ENCODE measurements around the gene BFSP1. TPM values are rescaled to one million over a fixed set of nuclear protein-coding genes. Genes with fewer than 3 reads are reported as not detected.
A peak's percentile ranks its signal among the peaks of the same experiment; 100 is the strongest.

The BFSP1 gene
- total and polyA plus RNA-seq, 2 of the 8 experiments (the other 6 are each of a cell fraction or from before 2014, with no cell fraction given), result 1.5 to 2.5 TPM

GRCh38 chr20:17568972-17569521 is 37.9 kb upstream of the BFSP1 start:
- H2BK5ac ChIP-seq (ENCODE audit: low read depth, low read length), result peak overlapping the region; percentile 94
- POLR2A ChIA-PET (ENCODE audit: partially characterized antibody), result interaction anchor here (0.8 to 1.9 kb wide), 11 partner anchors 8 to 400 kb away, joined by 4 to 26 read pairs (median 7); partner anchors contain the start of genes BFSP1, MGME1 and SNX5
- H3K36me3 ChIP-seq (ENCODE audit: control insufficient read depth in 2 of 4, insufficient read depth in 4 of 4, low read length in 3 of 4), result no peaks in the 10 kb centered on the region
- no peak overlapping the region for H3K14ac ChIP-seq (ENCODE audit: insufficient read length)
- peak overlapping the region; percentile 83 for H4K91ac ChIP-seq (replicated peaks; ENCODE audit: insufficient read length, low read length)
- CTCF ChIA-PET (ENCODE audit: partially characterized antibody), result interaction anchor here (1.0 to 3.1 kb wide), 3 partner anchors 12 to 44 kb away, joined by 3 to 15 read pairs (median 6); no protein-coding TSS in a partner anchor
- peak overlapping the region; percentile 94; the same call in 1 of the 2 replicates for H4K8ac ChIP-seq (ENCODE audit: extremely low read depth, insufficient read depth, low read length)
- DNase-seq (ENCODE audit: low read depth in 1 of 2, low spot score in 2 of 2) (peak; percentile 41 to 64), FAIRE-seq (no peak)
- H2AFZ ChIP-seq (ENCODE audit: low read length), result no peak overlapping the region
- H3K4me2 ChIP-seq (ENCODE audit: insufficient read depth in 1 of 2, low read depth in 2 of 2, low read length in 2 of 2), result peak overlapping the region; percentile 80 to 91
- H3K56ac ChIP-seq (replicated peaks; ENCODE audit: insufficient read length, low read depth, low read length), result peak overlapping the region; percentile 89
- peak overlapping the region; percentile 46 for H4K5ac ChIP-seq (ENCODE audit: insufficient read length, low read depth, low read length)
- peak overlapping the region; percentile 21 to 80 (median 64) for H3K9ac ChIP-seq (replicated peaks in 1 of 4; ENCODE audit: extremely low read depth in 1 of 4, low read depth in 3 of 4, low read length in 3 of 4)
- WGBS, 2 experiments (ENCODE audit: extremely low coverage in 1 of 2, insufficient coverage in 1 of 2, insufficient read length in 1 of 2, insufficient replicate concordance in 2 of 2, low coverage in 1 of 2, low lambda C conversion rate in 2 of 2, missing lambda C conversion rate in 1 of 2), result 3% methylated on average over 24 of the region's 38 CpGs; no CpG with 5 or more reads in 1 of the 2 experiments
- H2BK12ac ChIP-seq (ENCODE audit: low read depth, low read length), result peak overlapping the region; percentile 82; the same call in 1 of the 2 replicates
- no peaks in the 10 kb centered on the region; the same call in 1 of the 2 replicates for H3K79me1 ChIP-seq (ENCODE audit: low read depth, low read length)
- H3K9me3 ChIP-seq (ENCODE audit: insufficient read depth in 2 of 2, low read depth in 1 of 2, low read length in 1 of 2), result no peaks in the 10 kb centered on the region
- peaks cover 3 to 24% (median 14%) of the 10 kb centered on the region in 4 experiments; a peak in 6 of 7 replicates for H3K4me1 ChIP-seq (replicated peaks in 1 of 4; ENCODE audit: control insufficient read depth in 3 of 4, insufficient read depth in 4 of 4, low read length in 3 of 4)
- no peak overlapping the region; the same call in 1 of the 2 replicates for H2BK15ac ChIP-seq (ENCODE audit: low read length)
- H3K18ac ChIP-seq (ENCODE audit: extremely low read depth, low read length), result peak overlapping the region; percentile 95
- peak overlapping the region; percentile 89 for H3K27ac ChIP-seq (ENCODE audit: low read depth, low read length)
- H3K27me3 ChIP-seq (replicated peaks in 1 of 4; ENCODE audit: control insufficient read depth in 3 of 4, extremely low read depth in 1 of 4, insufficient read depth in 3 of 4, low read length in 3 of 4), result no peaks in the 10 kb centered on the region
- peaks cover 10 to 40% of the 10 kb centered on the region in 2 experiments; a peak in 3 of 4 replicates for H3K79me2 ChIP-seq (ENCODE audit: control insufficient read depth in 1 of 2, insufficient read depth in 2 of 2, low read length in 2 of 2)
- no peak overlapping the region for H3K4ac ChIP-seq (replicated peaks; ENCODE audit: insufficient read length, low read depth, low read length)
- H3K23ac ChIP-seq (ENCODE audit: insufficient read length), result no peak overlapping the region
- H3K23me2 ChIP-seq (ENCODE audit: low read depth, low read length), result peaks cover 7% of the 10 kb centered on the region
- H2BK20ac ChIP-seq (ENCODE audit: low read length), result no peak overlapping the region
- H4K20me1 ChIP-seq (replicated peaks in 1 of 2; ENCODE audit: control insufficient read depth in 1 of 2, insufficient read depth in 2 of 2, low read length in 2 of 2), result peaks cover 0 to 9% of the 10 kb centered on the region in 2 experiments
- no peak overlapping the region for H2AK5ac ChIP-seq (ENCODE audit: low read depth, low read length)
- H2BK120ac ChIP-seq (replicated peaks; ENCODE audit: low read depth, low read length), result no peak overlapping the region
- H3K4me3 ChIP-seq (ENCODE audit: extremely low read depth in 1 of 4, insufficient read depth in 2 of 4, low read depth in 3 of 4, low read length in 4 of 4), result peak overlapping the region; percentile 67 to 93 (median 85)
- TF ChIP-seq CBX5 (IDR thresholded peaks at IDR 0.05; ENCODE audit: low read depth, low read length) (no peak), KDM1A (IDR thresholded peaks at IDR 0.05; ENCODE audit: borderline replicate concordance, low read length) (no peak), USF2 (IDR thresholded peaks at IDR 0.05; ENCODE audit: low read length) (no peak), SP1 (IDR thresholded peaks at IDR 0.05; ENCODE audit: low read depth, low read length) (no peak), GTF2F1 (IDR thresholded peaks at IDR 0.05; ENCODE audit: borderline replicate concordance, low read depth, low read length) (no peak), ATF2 (IDR thresholded peaks at IDR 0.05; ENCODE audit: low read length) (no peak), CHD1 (IDR thresholded peaks at IDR 0.05; ENCODE audit: low read depth, low read length) (no peak), SIRT6 (IDR thresholded peaks at IDR 0.05; ENCODE audit: low read length) (no peak)
